ENCODE results near the gene MED15. TPM values are rescaled to one million over a fixed set of nuclear protein-coding genes. Genes with fewer than 3 reads are reported as not detected.

MED15 gene
- total RNA-seq, 8 experiments from 2014 or later = 14.3 to 48.2 (median 22.8) TPM

GRCh38 chr22:20622650-20623339 lies 115.4 kb downstream of the MED15 start:
- WGBS, 10 experiments = 0 to 93% (median 48%) methylated on average over 1 to 9 of the region's 13 CpGs; no CpG with 5 or more reads in 1 of the 10 experiments
- no peak for ATAC-seq (replicated peaks in 6 of 8)
- in situ Hi-C loops (cut with MboI; ENCODE audit: low pct_unique_long_range_greater_than_20kb in 2 of 9, low sequenced_read_pairs in 9 of 9, unreplicated experiment in 9 of 9) = no loop called here
- no peaks in the 10 kb centered on the region for H3K4me1 ChIP-seq (replicated peaks in 1 of 2)
- H3K4me3 ChIP-seq = no peak overlapping the region
- no peak overlapping the region for H3K27ac ChIP-seq

GRCh38 chr22:20624161-20624616 lies 116.8 kb downstream of the MED15 start:
- no peak for ATAC-seq (replicated peaks in 6 of 8)
- in situ Hi-C loops (cut with MboI; ENCODE audit: low pct_unique_long_range_greater_than_20kb in 2 of 9, low sequenced_read_pairs in 9 of 9, unreplicated experiment in 9 of 9) = no loop called here
- H3K4me1 ChIP-seq (replicated peaks in 1 of 2) = no peaks in the 10 kb centered on the region
- H3K4me3 ChIP-seq = no peak overlapping the region
- H3K27ac ChIP-seq = no peak overlapping the region
- WGBS, 10 experiments = 30 to 100% (median 81%) methylated on average over 1 to 4 of the region's 5 CpGs; no CpG with 5 or more reads in 1 of the 10 experiments

- H3K27ac ChIP-seq = no peak overlapping the region
- in situ Hi-C loops (cut with MboI; ENCODE audit: low pct_unique_long_range_greater_than_20kb in 2 of 9, low sequenced_read_pairs in 9 of 9, unreplicated experiment in 9 of 9) = no loop called here
- no peak overlapping the region for H3K4me3 ChIP-seq
- H3K4me1 ChIP-seq (replicated peaks in 1 of 2) = no peaks in the 10 kb centered on the region
- WGBS, 10 experiments = 46 to 84% (median 73%) methylated on average over 2 to 4 of the region's 4 CpGs; no CpG with 5 or more reads in 1 of the 10 experiments
- ATAC-seq (replicated peaks in 6 of 8) = no peak
Measured at GRCh38 chr22:20625270-20625669, 117.9 kb downstream of the MED15 start.

- ATAC-seq (replicated peaks in 6 of 8) = no peak
- Histone ChIP-seq H3K4me1 (replicated peaks in 1 of 2) (no peaks in the 10 kb centered on the region), H3K27ac (no peak overlapping the region), H3K4me3 (no peak overlapping the region)
- WGBS, 10 experiments = 80 to 94% methylated on average over 3 to 4 of the region's 4 CpGs; no CpG with 5 or more reads in 8 of the 10 experiments
- in situ Hi-C loops (cut with MboI; ENCODE audit: low pct_unique_long_range_greater_than_20kb in 2 of 9, low sequenced_read_pairs in 9 of 9, unreplicated experiment in 9 of 9) = no loop called here
Measured at GRCh38 chr22:20626811-20627210, 119.4 kb downstream of the MED15 start.

- Histone ChIP-seq H3K4me3 (no peak overlapping the region), H3K27ac (no peak overlapping the region), H3K4me1 (replicated peaks in 1 of 2) (no peaks in the 10 kb centered on the region)
- in situ Hi-C loops (cut with MboI; ENCODE audit: low pct_unique_long_range_greater_than_20kb in 2 of 9, low sequenced_read_pairs in 9 of 9, unreplicated experiment in 9 of 9) = no loop called here
- no peak for ATAC-seq (replicated peaks in 6 of 8)
- 56 to 91% (median 85%) methylated on average over 1 to 5 of the region's 5 CpGs; no CpG with 5 or more reads in 1 of the 10 experiments for WGBS, 10 experiments
Measured at GRCh38 chr22:20627432-20627831, 120.0 kb downstream of the MED15 start.

- Histone ChIP-seq H3K4me1 (replicated peaks in 1 of 2) (no peaks in the 10 kb centered on the region), H3K4me3 (no peak overlapping the region), H3K27ac (no peak overlapping the region)
- in situ Hi-C loops (cut with MboI; ENCODE audit: low pct_unique_long_range_greater_than_20kb in 2 of 9, low sequenced_read_pairs in 9 of 9, unreplicated experiment in 9 of 9) = no loop called here
- WGBS, 10 experiments = 50 to 89% (median 75%) methylated on average over 3 to 9 of the region's 9 CpGs
- ATAC-seq (replicated peaks in 6 of 8) = no peak
Measured at GRCh38 chr22:20628081-20628939, 120.9 kb downstream of the MED15 start.

GRCh38 chr22:20629401-20629800 lies 122.0 kb downstream of the MED15 start:
- no peak for ATAC-seq (replicated peaks in 6 of 8)
- Histone ChIP-seq H3K4me3 (no peak overlapping the region), H3K4me1 (replicated peaks in 1 of 2) (no peaks in the 10 kb centered on the region), H3K27ac (no peak overlapping the region)
- in situ Hi-C loops (cut with MboI; ENCODE audit: low pct_unique_long_range_greater_than_20kb in 2 of 9, low sequenced_read_pairs in 9 of 9, unreplicated experiment in 9 of 9) = no loop called here
- WGBS, 10 experiments = 20 to 100% (median 80%) methylated on average over 1 to 3 of the region's 3 CpGs; no CpG with 5 or more reads in 3 of the 10 experiments

- Histone ChIP-seq H3K4me3 (no peak overlapping the region), H3K27ac (no peak overlapping the region), H3K4me1 (replicated peaks in 1 of 2) (no peaks in the 10 kb centered on the region)
- no peak for ATAC-seq (replicated peaks in 6 of 8)
- WGBS, 10 experiments = 74 to 100% (median 90%) methylated on average over 1 to 5 of the region's 10 CpGs; no CpG with 5 or more reads in 6 of the 10 experiments
- in situ Hi-C loops (cut with MboI; ENCODE audit: low pct_unique_long_range_greater_than_20kb in 2 of 9, low sequenced_read_pairs in 9 of 9, unreplicated experiment in 9 of 9) = no loop called here
Measured at GRCh38 chr22:20630873-20631617, 123.6 kb downstream of the MED15 start.

GRCh38 chr22:20632082-20632481 lies 124.7 kb downstream of the MED15 start:
- in situ Hi-C loops (cut with MboI; ENCODE audit: low pct_unique_long_range_greater_than_20kb in 2 of 9, low sequenced_read_pairs in 9 of 9, unreplicated experiment in 9 of 9) = no loop called here
- peak in 3 of 8 experiments; percentile 56 to 61 (median 56) for ATAC-seq (replicated peaks in 6 of 8)
- H3K27ac ChIP-seq = no peak overlapping the region
- no peaks in the 10 kb centered on the region for H3K4me1 ChIP-seq (replicated peaks in 1 of 2)
- WGBS, 10 experiments = 57 to 60% methylated on average over 2 of the region's 6 CpGs; no CpG with 5 or more reads in 8 of the 10 experiments
- H3K4me3 ChIP-seq = no peak overlapping the region

- Histone ChIP-seq H3K4me1 (replicated peaks in 1 of 2) (no peaks in the 10 kb centered on the region), H3K27ac (peak overlapping the region in 1 of 2 donors; percentile 36), H3K4me3 (no peak overlapping the region)
- 43% methylated on average over 3 of the region's 4 CpGs; no CpG with 5 or more reads in 9 of the 10 experiments for WGBS, 10 experiments
- in situ Hi-C loops (cut with MboI; ENCODE audit: low pct_unique_long_range_greater_than_20kb in 2 of 9, low sequenced_read_pairs in 9 of 9, unreplicated experiment in 9 of 9) = no loop called here
- no peak for ATAC-seq (replicated peaks in 6 of 8)
Measured at GRCh38 chr22:20632518-20632917, 125.1 kb downstream of the MED15 start.

- Histone ChIP-seq H3K27ac (peak overlapping the region in 1 of 2 donors; percentile 25), H3K4me1 (replicated peaks in 1 of 2) (no peaks in the 10 kb centered on the region), H3K4me3 (no peak overlapping the region)
- 0 to 83% (median 65%) methylated on average over 1 to 4 of the region's 9 CpGs; no CpG with 5 or more reads in 7 of the 10 experiments for WGBS, 10 experiments
- in situ Hi-C loops (cut with MboI; ENCODE audit: low pct_unique_long_range_greater_than_20kb in 2 of 9, low sequenced_read_pairs in 9 of 9, unreplicated experiment in 9 of 9) = no loop called here
- no peak for ATAC-seq (replicated peaks in 6 of 8)
Measured at GRCh38 chr22:20634560-20635226, 127.3 kb downstream of the MED15 start.

- Histone ChIP-seq H3K4me3 (no peak overlapping the region), H3K27ac (peak overlapping the region in 1 of 2 donors; percentile 39), H3K4me1 (replicated peaks in 1 of 2) (no peaks in the 10 kb centered on the region)
- ATAC-seq (replicated peaks in 6 of 8) = no peak
- 0% methylated on average over 3 of the region's 6 CpGs; no CpG with 5 or more reads in 9 of the 10 experiments for WGBS, 10 experiments
- in situ Hi-C loops (cut with MboI; ENCODE audit: low pct_unique_long_range_greater_than_20kb in 2 of 9, low sequenced_read_pairs in 9 of 9, unreplicated experiment in 9 of 9) = no loop called here
Measured at GRCh38 chr22:20635227-20635591, 127.8 kb downstream of the MED15 start.

All from motor neuron (in vitro differentiated cells).